GM19193 (cell line): ENCODE results near the gene P2RX1.

Source experiments
- POLR2A ChIP-seq: IDR thresholded peaks from 4 replicates; pipeline ENCODE4 v1.6.1; 2011; ENCODE audit not compliant: insufficient read depth, insufficient read length; ENCODE audit errors: extremely low read depth

The P2RX1 gene

GRCh38 chr17:3955673-3955988 lies 39.4 kb upstream of the P2RX1 start:
- TF ChIP-seq POLR2A: no peak

GRCh38 chr17:3954976-3955672 lies 38.9 kb upstream of the P2RX1 start:
- no peak for TF ChIP-seq POLR2A

GRCh38 chr17:3954086-3954485 lies 37.8 kb upstream of the P2RX1 start:
- no peak for TF ChIP-seq POLR2A

GRCh38 chr17:3953542-3953941 lies 37.3 kb upstream of the P2RX1 start:
- TF ChIP-seq POLR2A: no peak

- no peak for TF ChIP-seq POLR2A
These were observed 35.9 kb upstream of the P2RX1 start for GRCh38 chr17:3952186-3952585.

GRCh38 chr17:3951420-3951819 lies 35.2 kb upstream of the P2RX1 start:
- TF ChIP-seq POLR2A: no peak

- TF ChIP-seq POLR2A: no peak
These were observed 34.7 kb upstream of the P2RX1 start for GRCh38 chr17:3951003-3951402.

- TF ChIP-seq POLR2A: no peak
These were observed 34.3 kb upstream of the P2RX1 start for GRCh38 chr17:3950584-3950983.

- TF ChIP-seq POLR2A: no peak
These were observed 33.2 kb upstream of the P2RX1 start for GRCh38 chr17:3949418-3949817.

GRCh38 chr17:3947318-3947810 lies 31.1 kb upstream of the P2RX1 start:
- TF ChIP-seq POLR2A: no peak

GRCh38 chr17:3946711-3947235 lies 30.5 kb upstream of the P2RX1 start:
- TF ChIP-seq POLR2A: no peak

GRCh38 chr17:3944485-3945388 lies 28.5 kb upstream of the P2RX1 start:
- no peak for TF ChIP-seq POLR2A

GRCh38 chr17:3943240-3943891 lies 27.1 kb upstream of the P2RX1 start:
- no peak for TF ChIP-seq POLR2A

GRCh38 chr17:3940965-3941698 lies 24.9 kb upstream of the P2RX1 start:
- TF ChIP-seq POLR2A: no peak
